ENCODE measurements around the gene DDX24.

DNA sequence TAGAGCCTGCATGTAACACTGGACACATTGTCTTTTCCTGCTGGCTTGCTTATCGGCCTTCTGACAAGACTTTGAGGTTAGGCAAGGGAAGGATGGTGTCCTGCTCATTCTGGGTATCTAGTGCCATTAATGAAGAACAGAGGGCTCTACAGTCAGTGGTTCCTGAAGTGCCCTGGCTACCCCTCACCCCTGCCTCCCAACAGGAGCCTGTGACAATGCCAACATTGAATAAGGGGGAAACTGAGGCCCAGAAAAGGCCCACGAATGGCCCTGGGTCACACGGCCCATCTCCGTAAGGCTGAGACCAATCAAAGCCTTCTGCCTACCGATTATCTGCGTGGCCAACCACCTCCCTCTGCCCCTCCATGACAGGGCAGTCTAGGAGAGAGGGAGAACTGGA is 46.3 kb upstream of the DDX24 start:
- TF ChIP-seq, protein P1, sequence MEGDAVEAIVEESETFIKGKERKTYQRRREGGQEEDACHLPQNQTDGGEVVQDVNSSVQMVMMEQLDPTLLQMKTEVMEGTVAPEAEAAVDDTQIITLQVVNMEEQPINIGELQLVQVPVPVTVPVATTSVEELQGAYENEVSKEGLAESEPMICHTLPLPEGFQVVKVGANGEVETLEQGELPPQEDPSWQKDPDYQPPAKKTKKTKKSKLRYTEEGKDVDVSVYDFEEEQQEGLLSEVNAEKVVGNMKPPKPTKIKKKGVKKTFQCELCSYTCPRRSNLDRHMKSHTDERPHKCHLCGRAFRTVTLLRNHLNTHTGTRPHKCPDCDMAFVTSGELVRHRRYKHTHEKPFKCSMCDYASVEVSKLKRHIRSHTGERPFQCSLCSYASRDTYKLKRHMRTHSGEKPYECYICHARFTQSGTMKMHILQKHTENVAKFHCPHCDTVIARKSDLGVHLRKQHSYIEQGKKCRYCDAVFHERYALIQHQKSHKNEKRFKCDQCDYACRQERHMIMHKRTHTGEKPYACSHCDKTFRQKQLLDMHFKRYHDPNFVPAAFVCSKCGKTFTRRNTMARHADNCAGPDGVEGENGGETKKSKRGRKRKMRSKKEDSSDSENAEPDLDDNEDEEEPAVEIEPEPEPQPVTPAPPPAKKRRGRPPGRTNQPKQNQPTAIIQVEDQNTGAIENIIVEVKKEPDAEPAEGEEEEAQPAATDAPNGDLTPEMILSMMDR (conservative IDR thresholded peaks at IDR 0.05; ENCODE audit: low read length) = no peak
- TF ChIP-seq EZH2phosphoT487 (IDR thresholded peaks at IDR 0.05; ENCODE audit: borderline replicate concordance, low read depth, low read length) = no peak

Data from OCI-LY7 (cell line).